GM12878 (cell line): Measurements from ENCODE around the gene ELL2. TPM values are rescaled to one million over a fixed set of nuclear protein-coding genes. Genes with fewer than 3 reads are reported as not detected.
"Not testable (repeated sequence)": the region's sequence is repeated elsewhere in the genome, so short reads cannot be mapped to it uniquely, and the experiment has no call there.

Experiments used
- ATAC-seq: fragments of 200-7000 bp; cut with Tn5 transposase; 3 replicates; pipeline ENCODE4 v1.9.1; 2020; ENCODE audit warnings: mild to moderate bottlenecking, moderate library complexity
- BruUV-seq: library from RNA; stranded (reverse); fragments of 400-500 nt; replicated peaks from 2 replicates; lab custom pipeline; 2021; lab: Mats Ljungman, UMichigan
- CTCF ChIA-PET: fragments of 300-600 bp; sonication (Branson Sonifier 250); formaldehyde crosslinking; extraction: SDS; loops from one replicate; lab custom pipeline; 2021; ENCODE audit warnings: inconsistent platforms; lab: Yijun Ruan, JAX
- POLR2A ChIA-PET: fragments of 350-600 bp; formaldehyde crosslinking; extraction: SDS; loops from one replicate; lab custom pipeline; 2021; ENCODE audit warnings: inconsistent platforms; lab: Charles Lee
- RAD21 ChIA-PET: fragments of 300-600 bp; sonication (Branson Sonifier 250); formaldehyde crosslinking; loops from one replicate; lab custom pipeline; 2023; ENCODE audit warnings: antibody characterized with exemption; ENCODE audit not compliant: unreplicated experiment; lab: Charles Lee
- SMC1A ChIA-PET: fragments of 300-600 bp; sonication (Branson Sonifier 250); formaldehyde crosslinking; loops from one replicate; lab custom pipeline; 2023; ENCODE audit not compliant: unreplicated experiment, uncharacterized antibody; lab: Charles Lee
- DNase-seq: peaks from one replicate; pipeline ENCODE4 v3.0.0-alpha.2; 2011; ENCODE audit warnings: low read depth, low spot score
- FAIRE-seq: peaks from 3 replicates; lab custom pipeline; 2011; peaks lifted over from hg19 to GRCh38; lab: Jason Lieb, UNC
- H2AFZ ChIP-seq: 2 replicates; pipeline ENCODE4 v1.6.0; 2011; ENCODE audit warnings: low read depth, low read length, control low read depth; ENCODE audit not compliant: control insufficient read depth
- H3K27ac ChIP-seq: 2 replicates; pipeline ENCODE4 v1.5.1; 2011; ENCODE audit warnings: control low read depth; ENCODE audit not compliant: control insufficient read depth, insufficient read depth
- H3K27me3 ChIP-seq, 2 experiments: replicated peaks in 1 of 2; 2 replicates each; pipeline versions ENCODE4 v1.6.0 to v1.6.1; 2011; ENCODE audit warnings: low read length in 1 of 2; ENCODE audit not compliant: control insufficient read depth in 2 of 2, insufficient read depth in 2 of 2
- H3K36me3 ChIP-seq, 2 experiments: 2 replicates each; pipeline ENCODE4 v1.5.1; 2011; ENCODE audit warnings: low read length in 1 of 2; ENCODE audit not compliant: control insufficient read depth in 2 of 2, insufficient read depth in 2 of 2
- H3K4me1 ChIP-seq: 2 replicates; pipeline ENCODE4 v1.6.1; 2011; ENCODE audit warnings: mild to moderate bottlenecking, low read length, moderate library complexity, mixed read lengths; ENCODE audit not compliant: control insufficient read depth, insufficient read depth
- H3K4me2 ChIP-seq: 2 replicates; pipeline ENCODE4 v1.6.0; 2011; ENCODE audit warnings: control low read depth; ENCODE audit not compliant: control insufficient read depth, insufficient read depth
- H3K4me3 ChIP-seq: fragments of 200-600 bp; sonication (generic); 2 replicates; pipeline ENCODE4 v1.5.1; 2016
- H3K79me2 ChIP-seq: 2 replicates; pipeline ENCODE4 v1.6.0; 2011; ENCODE audit warnings: low read length; ENCODE audit not compliant: control insufficient read depth, insufficient read depth
- H3K9ac ChIP-seq: 2 replicates; pipeline ENCODE4 v1.8.0; 2011; ENCODE audit warnings: low read length, control low read depth, mixed read lengths; ENCODE audit not compliant: control insufficient read depth, insufficient read depth
- H3K9me3 ChIP-seq: replicated peaks from 3 replicates; pipeline ENCODE4 v1.5.1; 2011; ENCODE audit warnings: mild to moderate bottlenecking, low read length; ENCODE audit not compliant: control insufficient read depth, insufficient read depth
- H4K20me1 ChIP-seq: 2 replicates; pipeline ENCODE4 v1.6.0; 2011; ENCODE audit not compliant: control insufficient read depth, insufficient read depth
- HCFC1 ChIP-seq: fragments of 150-350 bp; IDR thresholded peaks from 2 replicates; pipeline ENCODE4 v1.6.1; 2014; ENCODE audit warnings: low read length
- MTA2 ChIP-seq: fragments of 450-650 bp; IDR thresholded peaks from 2 replicates; pipeline ENCODE4 v1.6.1; 2016; ENCODE audit warnings: low read depth, mild to moderate bottlenecking, moderate library complexity
- RELB ChIP-seq: fragments of 450-650 bp; IDR thresholded peaks from 2 replicates; pipeline ENCODE4 v1.6.1; 2017; ENCODE audit warnings: low read depth, mild to moderate bottlenecking, moderate library complexity
- RUNX3 ChIP-seq: IDR thresholded peaks from 2 replicates; pipeline ENCODE4 v1.6.1; 2012; ENCODE audit warnings: low read length, inconsistent platforms
- WGBS: methylation state at CpG from one replicate; pipeline ENCODE4 v1.1.6; 2016; ENCODE audit warnings: low lambda C conversion rate; ENCODE audit not compliant: insufficient replicate concordance, insufficient coverage; ENCODE audit errors: missing lambda C conversion rate; 5-methylcytosine and 5-hydroxymethylcytosine counted together
- in situ Hi-C: fragments of 300-500 bp; cut with MboI; formaldehyde crosslinking; loops from 9 replicates; pipeline ENCODE4 v1.14.3; 2018; ENCODE audit warnings: mixed read lengths
- intact Hi-C: fragments of 100-400 bp; cut with micrococcal nuclease; formaldehyde crosslinking; loops from one replicate; pipeline ENCODE4 v1.14.2; 2022; ENCODE audit not compliant: unreplicated experiment
- polyA plus RNA-seq, 11 experiments: library from polyadenylated mRNA; depleted of rRNA in 4 of 11; unstranded in 6 of 11; stranded (reverse) in 5 of 11; fragments of >200 nt; fragmentation: Nextera tagmentation in 4 of 11; fragmentation: Illumina TruSeq in 1 of 11; extraction: Ambion mirVana in 4 of 11; extraction: Trizol in 1 of 11; gene quantifications; 1 replicate in 1 of 11; 2 replicates in 10 of 11; pipeline versions ENCODE4 v1.2.1 to v1.2.3, GENCODE V29; 2011 to 2016; ENCODE audit warnings: inconsistent platforms in 2 of 11, missing spikeins in 2 of 11, low read depth in 1 of 11
- total RNA-seq, 4 experiments: library from RNA; depleted of rRNA in 3 of 4; stranded (reverse); fragments of >200 nt in 3 of 4; fragmentation: Illumina TruSeq in 1 of 4; extraction: Trizol in 1 of 4; gene quantifications; 2 replicates each; pipeline versions ENCODE4 v1.2.1 to v1.2.3, GENCODE V29; 2013 to 2021

Gene ELL2
- total and polyA plus RNA-seq, 10 of the 15 experiments (the other 5 are each of a cell fraction or from before 2014, with no cell fraction given), result 24.2 to 91.4 (median 57.4) TPM

- TF ChIP-seq HCFC1 (no peak), RELB (peak; percentile 22; the same call in 1 of the 2 replicates), RUNX3 (peak; percentile 51; the same call in 1 of the 2 replicates), MTA2 (peak; percentile 54; the same call in 1 of the 2 replicates)
These were observed 54.5 kb downstream of the ELL2 start (continued) for GRCh38 chr5:95907067-95907705.

- H3K4me3 ChIP-seq, H3K9me3 ChIP-seq, H3K27me3 ChIP-seq, ATAC-seq, in situ Hi-C loops, H3K9ac ChIP-seq, H3K4me2 ChIP-seq, H2AFZ ChIP-seq, H4K20me1 ChIP-seq, FAIRE-seq, intact Hi-C loops, H3K27ac ChIP-seq, DNase-seq, BruUV-seq, H3K79me2 ChIP-seq: not testable (repeated sequence)
- Histone ChIP-seq H3K36me3 (peaks cover 2 to 17% of the 10 kb centered on the region in 2 experiments; a peak in 3 of 4 replicates), H3K4me1 (peaks cover 11% of the 10 kb centered on the region)
- POLR2A ChIA-PET, result interaction anchor here (1.6 kb wide), 1 partner anchor 44 kb away, joined by 3 read pairs; no protein-coding TSS in a partner anchor
- SMC1A ChIA-PET, result interaction anchor here (1.1 to 6.9 kb wide), 6 partner anchors 11 to 430 kb away, joined by 3 to 55 read pairs (median 30); no protein-coding TSS in a partner anchor
- CTCF ChIA-PET, result interaction anchor here (1.1 to 2.0 kb wide), 3 partner anchors 37 to 431 kb away, joined by 3 to 6 read pairs (median 3); no protein-coding TSS in a partner anchor
- WGBS, result 100% methylated on average over 3 of the region's 3 CpGs
- RAD21 ChIA-PET, result interaction anchor here (1.1 kb wide), 1 partner anchor 53 kb away, joined by 3 read pairs; no protein-coding TSS in a partner anchor
These were observed 55.3 kb downstream of the ELL2 start for GRCh38 chr5:95906398-95906797.
